GM12878 (cell line): ENCODE measurements around the gene DUSP22. TPM values are rescaled to one million over a fixed set of nuclear protein-coding genes. Genes with fewer than 3 reads are reported as not detected.

Experiments
- ATF7 ChIP-seq: fragments of 450-650 bp; IDR thresholded peaks from 2 replicates; pipeline ENCODE4 v1.6.1; 2016; ENCODE audit warnings: low read depth, mild to moderate bottlenecking
- HDAC2 ChIP-seq: fragments of 200-600 bp; sonication (generic); IDR thresholded peaks from 2 replicates; pipeline ENCODE4 v1.6.1; 2017
- KDM1A ChIP-seq: fragments of 200-600 bp; sonication (generic); IDR thresholded peaks from 2 replicates; pipeline ENCODE4 v1.6.1; 2016; ENCODE audit warnings: borderline replicate concordance
- MTA2 ChIP-seq: fragments of 450-650 bp; IDR thresholded peaks from 2 replicates; pipeline ENCODE4 v1.6.1; 2016; ENCODE audit warnings: low read depth, mild to moderate bottlenecking, moderate library complexity
- NBN ChIP-seq: fragments of 450-650 bp; IDR thresholded peaks from 2 replicates; pipeline ENCODE4 v1.6.1; 2016
- NFYA ChIP-seq: IDR thresholded peaks from 2 replicates; pipeline ENCODE4 v1.6.1; 2011; ENCODE audit warnings: low read depth, mild to moderate bottlenecking, low read length, improper control_type of control experiment, borderline replicate concordance
- NRF1 ChIP-seq: conservative IDR thresholded peaks from 2 replicates; pipeline ENCODE4 v1.6.1; 2011; ENCODE audit warnings: mild to moderate bottlenecking, low read depth, low read length, improper control_type of control experiment
- POLR2AphosphoS2 ChIP-seq: IDR thresholded peaks from 2 replicates; pipeline ENCODE4 v1.6.1; 2011; ENCODE audit warnings: low read depth, mild to moderate bottlenecking, low read length, improper control_type of control experiment, moderate library complexity
- RAD21 ChIP-seq: IDR thresholded peaks from 2 replicates; pipeline ENCODE4 v1.6.1; 2011; ENCODE audit warnings: mild to moderate bottlenecking, low read depth, low read length, moderate library complexity; ENCODE audit not compliant: insufficient read depth
- RAD51 ChIP-seq: fragments of 450-650 bp; IDR thresholded peaks from 2 replicates; pipeline ENCODE4 v1.6.1; 2016; ENCODE audit warnings: moderate library complexity, mild to moderate bottlenecking, inconsistent platforms
- RELA ChIP-seq: fragments of 450-650 bp; IDR thresholded peaks from 2 replicates; pipeline ENCODE4 v1.8.0; 2014; ENCODE audit warnings: borderline replicate concordance; ENCODE audit not compliant: partially characterized antibody
- RFX5 ChIP-seq: IDR thresholded peaks from 2 replicates; pipeline ENCODE4 v1.6.1; 2011; ENCODE audit warnings: low read depth, low read length, improper control_type of control experiment
- SUZ12 ChIP-seq: fragments of 200-600 bp; sonication (generic); IDR thresholded peaks from one replicate; pipeline ENCODE4 v1.6.1; 2018; ENCODE audit warnings: antibody characterized with exemption, mild to moderate bottlenecking; ENCODE audit not compliant: unreplicated experiment
- TARDBP ChIP-seq: IDR thresholded peaks from 2 replicates; pipeline ENCODE4 v1.6.1; 2016; ENCODE audit warnings: borderline replicate concordance
- polyA plus RNA-seq, 11 experiments: library from polyadenylated mRNA; depleted of rRNA in 4 of 11; unstranded in 6 of 11; stranded (reverse) in 5 of 11; fragments of >200 nt; fragmentation: Nextera tagmentation in 4 of 11; fragmentation: Illumina TruSeq in 1 of 11; extraction: Ambion mirVana in 4 of 11; extraction: Trizol in 1 of 11; gene quantifications; 1 replicate in 1 of 11; 2 replicates in 10 of 11; pipeline versions ENCODE4 v1.2.1 to v1.2.3, GENCODE V29; 2011 to 2016; ENCODE audit warnings: inconsistent platforms in 2 of 11, missing spikeins in 2 of 11, low read depth in 1 of 11
- total RNA-seq, 4 experiments: library from RNA; depleted of rRNA in 3 of 4; stranded (reverse); fragments of >200 nt in 3 of 4; fragmentation: Illumina TruSeq in 1 of 4; extraction: Trizol in 1 of 4; gene quantifications; 2 replicates each; pipeline versions ENCODE4 v1.2.1 to v1.2.3, GENCODE V29; 2013 to 2021
- TF ChIP-seq, protein P1 (sequence below): fragments of 450-650 bp; IDR thresholded peaks from 2 replicates; pipeline ENCODE4 v1.6.1; 2016; ENCODE audit warnings: mild to moderate bottlenecking, moderate library complexity, borderline replicate concordance
- TF ChIP-seq, protein P2 (sequence below): IDR thresholded peaks from 2 replicates; pipeline ENCODE4 v1.6.1; 2012; ENCODE audit warnings: low read length, inconsistent platforms
- TF ChIP-seq, protein P3 (sequence below): IDR thresholded peaks from 2 replicates; pipeline ENCODE4 v1.6.1; 2012; ENCODE audit warnings: improper control_type of control experiment, low read depth, low read length; ENCODE audit not compliant: insufficient replicate concordance
- TF ChIP-seq, protein P4 (sequence below): IDR thresholded peaks from 2 replicates; pipeline ENCODE4 v1.6.1; 2011; ENCODE audit warnings: borderline replicate concordance, low read depth, mild to moderate bottlenecking, moderate library complexity, mixed read lengths, low read length; ENCODE audit not compliant: insufficient read depth; ENCODE audit errors: extremely low read length

The DUSP22 gene
- total and polyA plus RNA-seq, 10 of the 15 experiments (the other 5 are each of a cell fraction or from before 2014, with no cell fraction given) = 78.9 to 156 (median 107) TPM

DNA sequence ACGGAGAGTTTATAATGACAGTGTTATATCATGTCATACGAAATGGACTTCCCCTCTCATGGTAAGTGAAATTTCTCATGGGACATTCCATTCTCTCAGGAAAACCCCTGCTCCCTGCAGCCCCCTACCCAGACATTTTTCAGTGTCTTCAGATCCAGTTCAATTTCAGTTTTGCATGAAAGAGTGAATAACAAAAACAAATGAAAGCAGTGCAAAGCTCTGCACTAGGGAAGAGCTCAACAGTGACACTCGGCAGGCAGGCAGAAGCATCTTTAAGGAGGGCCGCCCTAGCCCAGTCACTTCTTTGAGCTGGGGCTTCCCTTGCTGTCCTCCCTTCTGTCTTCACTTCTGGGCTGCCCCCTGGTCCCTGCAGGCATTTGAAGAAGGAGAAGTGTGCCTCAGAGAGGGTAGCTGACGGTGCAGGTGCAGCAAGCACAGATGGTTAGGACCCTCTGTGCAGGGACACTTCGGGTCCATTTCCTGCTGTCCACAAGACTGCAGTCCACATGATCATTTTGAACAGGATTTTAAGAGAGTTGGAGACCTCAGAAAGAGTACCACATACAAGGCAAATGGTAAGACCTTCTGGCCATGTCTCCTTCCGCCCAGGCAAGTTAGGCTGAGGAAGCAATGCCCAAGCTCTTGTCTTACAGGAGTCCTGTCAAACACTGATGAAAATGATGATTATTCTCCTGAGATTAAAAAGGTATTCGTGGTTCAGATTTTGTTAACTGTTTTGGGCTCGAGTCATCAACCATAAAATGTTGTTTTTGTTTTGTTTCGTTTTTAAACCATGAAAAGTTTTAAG is 5.4 kb upstream of the DUSP22 start (continued):
- TF ChIP-seq, protein P1, sequence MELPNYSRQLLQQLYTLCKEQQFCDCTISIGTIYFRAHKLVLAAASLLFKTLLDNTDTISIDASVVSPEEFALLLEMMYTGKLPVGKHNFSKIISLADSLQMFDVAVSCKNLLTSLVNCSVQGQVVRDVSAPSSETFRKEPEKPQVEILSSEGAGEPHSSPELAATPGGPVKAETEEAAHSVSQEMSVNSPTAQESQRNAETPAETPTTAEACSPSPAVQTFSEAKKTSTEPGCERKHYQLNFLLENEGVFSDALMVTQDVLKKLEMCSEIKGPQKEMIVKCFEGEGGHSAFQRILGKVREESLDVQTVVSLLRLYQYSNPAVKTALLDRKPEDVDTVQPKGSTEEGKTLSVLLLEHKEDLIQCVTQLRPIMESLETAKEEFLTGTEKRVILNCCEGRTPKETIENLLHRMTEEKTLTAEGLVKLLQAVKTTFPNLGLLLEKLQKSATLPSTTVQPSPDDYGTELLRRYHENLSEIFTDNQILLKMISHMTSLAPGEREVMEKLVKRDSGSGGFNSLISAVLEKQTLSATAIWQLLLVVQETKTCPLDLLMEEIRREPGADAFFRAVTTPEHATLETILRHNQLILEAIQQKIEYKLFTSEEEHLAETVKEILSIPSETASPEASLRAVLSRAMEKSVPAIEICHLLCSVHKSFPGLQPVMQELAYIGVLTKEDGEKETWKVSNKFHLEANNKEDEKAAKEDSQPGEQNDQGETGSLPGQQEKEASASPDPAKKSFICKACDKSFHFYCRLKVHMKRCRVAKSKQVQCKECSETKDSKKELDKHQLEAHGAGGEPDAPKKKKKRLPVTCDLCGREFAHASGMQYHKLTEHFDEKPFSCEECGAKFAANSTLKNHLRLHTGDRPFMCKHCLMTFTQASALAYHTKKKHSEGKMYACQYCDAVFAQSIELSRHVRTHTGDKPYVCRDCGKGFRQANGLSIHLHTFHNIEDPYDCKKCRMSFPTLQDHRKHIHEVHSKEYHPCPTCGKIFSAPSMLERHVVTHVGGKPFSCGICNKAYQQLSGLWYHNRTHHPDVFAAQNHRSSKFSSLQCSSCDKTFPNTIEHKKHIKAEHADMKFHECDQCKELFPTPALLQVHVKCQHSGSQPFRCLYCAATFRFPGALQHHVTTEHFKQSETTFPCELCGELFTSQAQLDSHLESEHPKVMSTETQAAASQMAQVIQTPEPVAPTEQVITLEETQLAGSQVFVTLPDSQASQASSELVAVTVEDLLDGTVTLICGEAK = no peak
- TF ChIP-seq NRF1 (0 out of 2 replicates have a peak, but pooled peaks have one; percentile 2), HDAC2 (no peak), NFYA (no peak), RELA (peak; percentile 86), RFX5 (no peak), NBN (peak; percentile 39; the same call in 1 of the 2 replicates), POLR2AphosphoS2 (peak; percentile 51; the same call in 1 of the 2 replicates), ATF7 (peak; percentile 84), KDM1A (no peak), MTA2 (no peak), RAD21 (0 out of 2 replicates have a peak, but pooled peaks have one; percentile 7), TARDBP (no peak), SUZ12 (no peak), RAD51 (peak; percentile 26; the same call in 1 of the 2 replicates)
- TF ChIP-seq, protein P2, sequence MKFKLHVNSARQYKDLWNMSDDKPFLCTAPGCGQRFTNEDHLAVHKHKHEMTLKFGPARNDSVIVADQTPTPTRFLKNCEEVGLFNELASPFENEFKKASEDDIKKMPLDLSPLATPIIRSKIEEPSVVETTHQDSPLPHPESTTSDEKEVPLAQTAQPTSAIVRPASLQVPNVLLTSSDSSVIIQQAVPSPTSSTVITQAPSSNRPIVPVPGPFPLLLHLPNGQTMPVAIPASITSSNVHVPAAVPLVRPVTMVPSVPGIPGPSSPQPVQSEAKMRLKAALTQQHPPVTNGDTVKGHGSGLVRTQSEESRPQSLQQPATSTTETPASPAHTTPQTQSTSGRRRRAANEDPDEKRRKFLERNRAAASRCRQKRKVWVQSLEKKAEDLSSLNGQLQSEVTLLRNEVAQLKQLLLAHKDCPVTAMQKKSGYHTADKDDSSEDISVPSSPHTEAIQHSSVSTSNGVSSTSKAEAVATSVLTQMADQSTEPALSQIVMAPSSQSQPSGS = no peak
- TF ChIP-seq, protein P3, sequence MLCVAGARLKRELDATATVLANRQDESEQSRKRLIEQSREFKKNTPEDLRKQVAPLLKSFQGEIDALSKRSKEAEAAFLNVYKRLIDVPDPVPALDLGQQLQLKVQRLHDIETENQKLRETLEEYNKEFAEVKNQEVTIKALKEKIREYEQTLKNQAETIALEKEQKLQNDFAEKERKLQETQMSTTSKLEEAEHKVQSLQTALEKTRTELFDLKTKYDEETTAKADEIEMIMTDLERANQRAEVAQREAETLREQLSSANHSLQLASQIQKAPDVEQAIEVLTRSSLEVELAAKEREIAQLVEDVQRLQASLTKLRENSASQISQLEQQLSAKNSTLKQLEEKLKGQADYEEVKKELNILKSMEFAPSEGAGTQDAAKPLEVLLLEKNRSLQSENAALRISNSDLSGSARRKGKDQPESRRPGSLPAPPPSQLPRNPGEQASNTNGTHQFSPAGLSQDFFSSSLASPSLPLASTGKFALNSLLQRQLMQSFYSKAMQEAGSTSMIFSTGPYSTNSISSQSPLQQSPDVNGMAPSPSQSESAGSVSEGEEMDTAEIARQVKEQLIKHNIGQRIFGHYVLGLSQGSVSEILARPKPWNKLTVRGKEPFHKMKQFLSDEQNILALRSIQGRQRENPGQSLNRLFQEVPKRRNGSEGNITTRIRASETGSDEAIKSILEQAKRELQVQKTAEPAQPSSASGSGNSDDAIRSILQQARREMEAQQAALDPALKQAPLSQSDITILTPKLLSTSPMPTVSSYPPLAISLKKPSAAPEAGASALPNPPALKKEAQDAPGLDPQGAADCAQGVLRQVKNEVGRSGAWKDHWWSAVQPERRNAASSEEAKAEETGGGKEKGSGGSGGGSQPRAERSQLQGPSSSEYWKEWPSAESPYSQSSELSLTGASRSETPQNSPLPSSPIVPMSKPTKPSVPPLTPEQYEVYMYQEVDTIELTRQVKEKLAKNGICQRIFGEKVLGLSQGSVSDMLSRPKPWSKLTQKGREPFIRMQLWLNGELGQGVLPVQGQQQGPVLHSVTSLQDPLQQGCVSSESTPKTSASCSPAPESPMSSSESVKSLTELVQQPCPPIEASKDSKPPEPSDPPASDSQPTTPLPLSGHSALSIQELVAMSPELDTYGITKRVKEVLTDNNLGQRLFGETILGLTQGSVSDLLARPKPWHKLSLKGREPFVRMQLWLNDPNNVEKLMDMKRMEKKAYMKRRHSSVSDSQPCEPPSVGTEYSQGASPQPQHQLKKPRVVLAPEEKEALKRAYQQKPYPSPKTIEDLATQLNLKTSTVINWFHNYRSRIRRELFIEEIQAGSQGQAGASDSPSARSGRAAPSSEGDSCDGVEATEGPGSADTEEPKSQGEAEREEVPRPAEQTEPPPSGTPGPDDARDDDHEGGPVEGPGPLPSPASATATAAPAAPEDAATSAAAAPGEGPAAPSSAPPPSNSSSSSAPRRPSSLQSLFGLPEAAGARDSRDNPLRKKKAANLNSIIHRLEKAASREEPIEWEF = peak; percentile 84
- TF ChIP-seq, protein P4, sequence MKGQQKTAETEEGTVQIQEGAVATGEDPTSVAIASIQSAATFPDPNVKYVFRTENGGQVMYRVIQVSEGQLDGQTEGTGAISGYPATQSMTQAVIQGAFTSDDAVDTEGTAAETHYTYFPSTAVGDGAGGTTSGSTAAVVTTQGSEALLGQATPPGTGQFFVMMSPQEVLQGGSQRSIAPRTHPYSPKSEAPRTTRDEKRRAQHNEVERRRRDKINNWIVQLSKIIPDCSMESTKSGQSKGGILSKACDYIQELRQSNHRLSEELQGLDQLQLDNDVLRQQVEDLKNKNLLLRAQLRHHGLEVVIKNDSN = no peak
